Measurements from ENCODE around the gene BPI. TPM values are rescaled to one million over a fixed set of nuclear protein-coding genes. Genes with fewer than 3 reads are reported as not detected.
A peak's percentile ranks its signal among the peaks of the same experiment; 100 is the strongest.

BPI gene
- polyA plus RNA-seq, 1 experiment: 0.04 TPM

- ChIA-PET CTCF (interaction anchor here (0.6 to 1.2 kb wide), 5 partner anchors 16 to 707 kb away, joined by 3 to 4 read pairs (median 3); no protein-coding TSS in a partner anchor), POLR2A (interaction anchor here (0.6 kb wide), 1 partner anchor 15 kb away, joined by 3 read pairs; no protein-coding TSS in a partner anchor)
- Histone ChIP-seq H3K27ac (ENCODE audit: low read depth, low read length) (peak overlapping the region; percentile 77), H3K4me3 (ENCODE audit: low read depth, low read length) (no peak overlapping the region), H3K27me3 (ENCODE audit: control insufficient read depth, insufficient read depth, low read length) (no peaks in the 10 kb centered on the region), H3K9me3 (ENCODE audit: control insufficient read depth, insufficient read depth, low read length) (no peaks in the 10 kb centered on the region)
- no peak for TF ChIP-seq CTCF (IDR thresholded peaks at IDR 0.05; ENCODE audit: low read depth, low read length)
- DNase-seq (ENCODE audit: low read depth, low spot score): peak; percentile 92
These were observed 32.9 kb upstream of the BPI start for GRCh38 chr20:38270869-38271605.

GRCh38 chr20:38271608-38272120 lies 32.3 kb upstream of the BPI start:
- CTCF ChIA-PET: interaction anchor here (0.6 to 1.2 kb wide), 4 partner anchors 19 to 708 kb away, joined by 3 to 4 read pairs (median 4); no protein-coding TSS in a partner anchor
- H3K27me3 ChIP-seq (ENCODE audit: control insufficient read depth, insufficient read depth, low read length): no peaks in the 10 kb centered on the region
- H3K9me3 ChIP-seq (ENCODE audit: control insufficient read depth, insufficient read depth, low read length): no peaks in the 10 kb centered on the region
- no peak for DNase-seq (ENCODE audit: low read depth, low spot score)
- no peak for TF ChIP-seq CTCF (IDR thresholded peaks at IDR 0.05; ENCODE audit: low read depth, low read length)
- POLR2A ChIA-PET: no interaction called here
- peak overlapping the region; percentile 79 for H3K27ac ChIP-seq (ENCODE audit: low read depth, low read length)
- no peak overlapping the region for H3K4me3 ChIP-seq (ENCODE audit: low read depth, low read length)

GRCh38 chr20:38272398-38272797 lies 31.6 kb upstream of the BPI start:
- H3K27me3 ChIP-seq (ENCODE audit: control insufficient read depth, insufficient read depth, low read length): no peaks in the 10 kb centered on the region
- peak overlapping the region; percentile 79 for H3K27ac ChIP-seq (ENCODE audit: low read depth, low read length)
- H3K9me3 ChIP-seq (ENCODE audit: control insufficient read depth, insufficient read depth, low read length): no peaks in the 10 kb centered on the region
- no peak for DNase-seq (ENCODE audit: low read depth, low spot score)
- no peak for TF ChIP-seq CTCF (IDR thresholded peaks at IDR 0.05; ENCODE audit: low read depth, low read length)
- CTCF ChIA-PET: interaction anchor here (0.7 to 1.2 kb wide), 2 partner anchors 18 to 33 kb away, joined by 3 to 4 read pairs; no protein-coding TSS in a partner anchor
- H3K4me3 ChIP-seq (ENCODE audit: low read depth, low read length): no peak overlapping the region
- POLR2A ChIA-PET: no interaction called here

GRCh38 chr20:38272961-38273360 lies 31.0 kb upstream of the BPI start:
- ChIA-PET CTCF (no interaction called here), POLR2A (no interaction called here)
- no peaks in the 10 kb centered on the region for H3K9me3 ChIP-seq (ENCODE audit: control insufficient read depth, insufficient read depth, low read length)
- H3K27ac ChIP-seq (ENCODE audit: low read depth, low read length): peak overlapping the region; percentile 79
- DNase-seq (ENCODE audit: low read depth, low spot score): peak; percentile 55
- H3K4me3 ChIP-seq (ENCODE audit: low read depth, low read length): no peak overlapping the region
- H3K27me3 ChIP-seq (ENCODE audit: control insufficient read depth, insufficient read depth, low read length): no peaks in the 10 kb centered on the region
- no peak for TF ChIP-seq CTCF (IDR thresholded peaks at IDR 0.05; ENCODE audit: low read depth, low read length)

Data from AG04450 (cell line).